Renal cortical epithelial cell (primary cell): Measurements from ENCODE around the gene PAX7. TPM values are rescaled to one million over a fixed set of nuclear protein-coding genes. Genes with fewer than 3 reads are reported as not detected.

Experiments
- DNase-seq: peaks from one replicate; pipeline ENCODE4 v3.0.0-alpha.2; 2011; ENCODE audit warnings: low read depth
- total RNA-seq: library from RNA; depleted of rRNA; stranded (reverse); fragments of >200 nt; gene quantifications from 2 replicates; pipeline ENCODE4 v1.2.3, GENCODE V29; 2014

Gene PAX7
- total RNA-seq, 1 donor from 2014 or later, result not detected

DNA sequence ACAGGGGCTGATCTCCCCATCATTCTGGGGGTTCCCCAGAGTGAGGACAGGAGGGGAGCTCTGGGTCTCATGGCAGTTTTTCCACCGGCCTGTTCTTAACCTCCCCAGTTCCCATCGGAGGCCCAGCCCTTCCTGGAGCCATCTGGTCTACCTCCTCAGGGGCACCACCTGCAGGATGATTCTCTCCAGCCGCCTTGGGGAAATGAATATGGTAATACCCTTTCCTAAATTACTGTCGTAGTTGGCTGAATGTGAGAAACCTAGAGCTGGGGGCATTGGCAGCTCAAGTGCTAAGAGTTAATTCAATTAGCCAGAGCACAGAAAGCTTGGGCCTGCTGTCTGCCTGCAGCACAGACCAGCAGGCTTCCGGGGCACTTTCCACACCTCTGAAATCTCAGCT is 163.9 kb downstream of the PAX7 start:
- no peak for DNase-seq

DNA sequence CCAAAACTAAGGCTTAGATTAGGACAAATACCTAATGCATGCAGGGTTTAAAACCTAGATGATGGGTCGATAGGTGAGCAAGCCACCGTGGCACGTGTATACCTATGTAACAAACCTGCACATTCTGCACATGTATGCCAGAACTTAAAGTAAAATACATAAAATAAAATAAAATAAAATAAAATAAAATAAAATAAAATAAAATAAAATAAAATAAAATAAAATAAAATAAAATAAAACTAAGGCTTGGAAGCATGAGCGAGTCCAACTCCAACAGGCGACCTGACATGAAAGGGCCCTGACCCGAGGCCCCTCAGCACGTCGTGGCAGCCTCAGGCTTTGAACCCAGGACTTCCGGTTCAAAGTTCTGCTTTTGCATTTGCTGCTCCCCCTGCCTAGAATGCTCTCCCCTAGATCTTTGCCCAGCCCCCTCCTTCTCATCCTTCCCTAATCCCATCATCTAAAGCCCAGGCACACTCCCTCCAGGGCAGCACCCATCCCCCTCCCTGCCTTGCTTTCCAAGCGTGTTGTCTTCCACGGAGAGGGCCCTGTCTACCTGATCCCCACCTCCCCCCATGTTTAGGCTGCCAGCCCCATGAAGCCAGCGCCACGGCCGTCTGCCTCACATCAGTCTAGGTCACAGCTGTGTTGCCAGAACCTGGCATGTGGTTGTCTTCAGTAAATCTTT is 164.5 kb downstream of the PAX7 start:
- no peak for DNase-seq

DNA sequence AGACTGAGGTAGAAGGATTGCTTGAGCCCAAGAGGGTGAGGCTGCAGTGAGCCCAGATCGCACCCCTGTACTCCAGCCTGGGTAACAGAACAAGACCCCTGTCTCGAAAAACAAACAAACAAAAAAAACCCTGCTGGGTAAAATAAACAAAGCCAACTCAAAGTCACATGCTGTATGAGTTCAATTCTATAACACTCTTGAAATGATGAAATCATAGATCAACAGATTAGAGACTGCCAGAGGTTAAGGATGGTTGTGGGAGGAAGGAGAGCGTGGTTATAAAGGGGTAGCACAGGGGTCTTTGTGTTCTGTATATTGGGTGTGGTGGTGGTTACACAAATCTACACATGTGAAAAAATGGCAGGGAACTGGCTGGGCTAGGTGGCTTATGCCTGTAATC is 166.3 kb downstream of the PAX7 start:
- no peak for DNase-seq

Other genes with a start within 250 kb of the PAX7 start
- 5.2 and 28.3 TPM in 2 replicates for gene KLHDC7A, start 149.9 kb upstream of the PAX7 start, total RNA-seq
- not detected in 2 replicates for gene TAS1R2, start 228.8 kb downstream of the PAX7 start, total RNA-seq